ENCODE data around the gene GPRIN3. TPM values are rescaled to one million over a fixed set of nuclear protein-coding genes. Genes with fewer than 3 reads are reported as not detected.

GPRIN3 gene
- total RNA-seq, 2 donors from 2014 or later = 22.5 to 26.8 TPM

DNA sequence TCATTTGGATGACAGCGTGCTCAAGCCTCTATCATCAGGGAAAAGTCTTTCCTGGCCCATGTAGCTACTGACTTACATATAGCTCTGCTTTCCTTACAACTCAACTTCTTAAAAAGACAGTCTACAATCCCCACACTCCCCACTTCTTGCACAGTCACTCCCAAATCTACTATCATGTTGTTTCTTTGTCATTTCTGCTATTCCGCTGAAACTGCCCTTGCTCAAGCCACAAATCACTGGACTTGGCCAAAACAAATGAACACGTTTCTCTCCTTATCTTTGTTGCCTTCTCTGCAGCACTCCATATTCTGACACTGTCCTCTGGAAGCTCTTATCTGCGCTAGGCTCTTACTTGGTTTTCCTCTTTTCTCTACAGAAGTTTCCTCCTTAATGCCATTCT lies 28.2 kb downstream of the GPRIN3 start:
- TF ChIP-seq, protein P1, sequence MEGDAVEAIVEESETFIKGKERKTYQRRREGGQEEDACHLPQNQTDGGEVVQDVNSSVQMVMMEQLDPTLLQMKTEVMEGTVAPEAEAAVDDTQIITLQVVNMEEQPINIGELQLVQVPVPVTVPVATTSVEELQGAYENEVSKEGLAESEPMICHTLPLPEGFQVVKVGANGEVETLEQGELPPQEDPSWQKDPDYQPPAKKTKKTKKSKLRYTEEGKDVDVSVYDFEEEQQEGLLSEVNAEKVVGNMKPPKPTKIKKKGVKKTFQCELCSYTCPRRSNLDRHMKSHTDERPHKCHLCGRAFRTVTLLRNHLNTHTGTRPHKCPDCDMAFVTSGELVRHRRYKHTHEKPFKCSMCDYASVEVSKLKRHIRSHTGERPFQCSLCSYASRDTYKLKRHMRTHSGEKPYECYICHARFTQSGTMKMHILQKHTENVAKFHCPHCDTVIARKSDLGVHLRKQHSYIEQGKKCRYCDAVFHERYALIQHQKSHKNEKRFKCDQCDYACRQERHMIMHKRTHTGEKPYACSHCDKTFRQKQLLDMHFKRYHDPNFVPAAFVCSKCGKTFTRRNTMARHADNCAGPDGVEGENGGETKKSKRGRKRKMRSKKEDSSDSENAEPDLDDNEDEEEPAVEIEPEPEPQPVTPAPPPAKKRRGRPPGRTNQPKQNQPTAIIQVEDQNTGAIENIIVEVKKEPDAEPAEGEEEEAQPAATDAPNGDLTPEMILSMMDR (IDR thresholded peaks at IDR 0.05) = no peak
- H3K9me3 ChIP-seq = no peaks in the 10 kb centered on the region

DNA sequence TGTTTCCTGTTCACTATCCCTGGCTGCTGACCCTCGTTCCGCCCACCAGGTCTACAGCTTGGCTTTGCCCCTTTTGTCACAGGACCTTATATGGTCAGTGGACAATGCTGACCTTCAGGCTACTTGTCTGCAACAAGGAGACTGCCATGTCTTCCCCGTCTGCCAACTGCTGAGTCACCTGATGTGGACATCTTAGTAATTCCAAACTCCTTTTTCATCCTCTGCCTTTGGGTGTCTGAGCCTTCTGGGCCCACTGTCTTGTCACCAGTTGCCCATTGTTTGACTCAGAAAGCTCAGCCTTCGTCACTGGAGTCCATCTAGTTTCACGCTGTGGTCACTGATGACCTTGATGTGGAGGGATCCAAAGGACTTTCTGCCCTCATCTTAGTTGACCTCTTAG lies 30.2 kb downstream of the GPRIN3 start:
- no peak overlapping the region for H3K27ac ChIP-seq
- intact Hi-C loops (cut with DNase I) = no loop called here
- no peak overlapping the region for H3K4me3 ChIP-seq
- H3K9ac ChIP-seq (ENCODE audit: low read depth in 2 of 2, low read length in 2 of 2) = no peak overlapping the region
- no peaks in the 10 kb centered on the region for H3K36me3 ChIP-seq
- DNase-seq = no peak
- no peaks in the 10 kb centered on the region for H3K9me3 ChIP-seq
- H3K4me1 ChIP-seq = no peaks in the 10 kb centered on the region
- H3K27me3 ChIP-seq = no peaks in the 10 kb centered on the region
- TF ChIP-seq, protein P1 (IDR thresholded peaks at IDR 0.05) = no peak

More for the DNA sequence above, 28.2 kb downstream of the GPRIN3 start:
- Histone ChIP-seq H3K36me3 (no peaks in the 10 kb centered on the region), H3K4me3 (no peak overlapping the region), H3K27me3 (no peaks in the 10 kb centered on the region), H3K4me1 (peaks cover 9% of the 10 kb centered on the region), H3K9ac (ENCODE audit: low read depth in 2 of 2, low read length in 2 of 2) (no peak overlapping the region), H3K27ac (no peak overlapping the region)
- no peak for DNase-seq
- intact Hi-C loops (cut with DNase I) = no loop called here

DNA sequence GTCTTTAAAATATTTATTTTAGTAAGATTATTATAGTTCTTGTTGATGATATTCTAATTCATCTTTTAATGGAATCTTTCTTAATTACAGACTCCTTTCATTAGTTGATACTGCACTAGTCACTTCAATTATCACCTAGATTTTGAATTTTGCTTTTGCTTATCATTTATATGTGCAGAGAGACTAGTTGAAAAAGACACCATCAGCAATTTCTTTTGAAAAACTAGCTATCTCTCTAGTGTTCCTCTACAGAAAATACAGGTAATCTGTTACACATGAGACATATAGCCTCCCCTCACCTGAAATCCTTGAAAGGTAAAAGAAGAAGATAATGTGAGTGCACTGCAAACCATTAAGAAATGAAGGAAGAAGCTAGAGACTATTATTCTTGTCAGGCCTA lies 31.3 kb downstream of the GPRIN3 start:
- no peak overlapping the region for H3K27ac ChIP-seq
- H3K4me1 ChIP-seq = no peaks in the 10 kb centered on the region
- H3K9ac ChIP-seq (ENCODE audit: low read depth in 2 of 2, low read length in 2 of 2) = no peak overlapping the region
- H3K4me3 ChIP-seq = no peak overlapping the region
- no peaks in the 10 kb centered on the region for H3K9me3 ChIP-seq
- no peak for DNase-seq
- TF ChIP-seq, protein P1 (IDR thresholded peaks at IDR 0.05) = no peak
- no peaks in the 10 kb centered on the region for H3K27me3 ChIP-seq
- intact Hi-C loops (cut with DNase I) = no loop called here
- no peaks in the 10 kb centered on the region for H3K36me3 ChIP-seq

DNA sequence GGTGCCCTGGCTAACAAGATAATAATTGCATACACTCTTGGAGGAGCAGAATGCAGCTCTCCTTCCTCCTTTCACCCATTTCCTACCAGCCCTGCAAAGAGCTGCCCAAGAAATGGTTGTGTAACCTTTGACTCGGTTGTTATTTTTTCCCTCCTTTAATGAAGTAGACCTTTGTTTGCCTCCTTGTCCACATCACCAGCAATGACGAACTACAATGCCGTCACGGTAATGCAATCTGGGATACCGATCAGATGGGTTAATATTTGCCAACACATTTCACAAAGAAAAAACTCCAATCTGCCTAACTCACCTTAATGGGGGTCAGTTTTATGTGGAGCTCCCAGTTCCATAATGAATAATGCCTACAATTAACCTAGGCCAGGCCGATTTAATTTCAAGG lies 32.0 kb downstream of the GPRIN3 start:
- Histone ChIP-seq H3K9me3 (no peaks in the 10 kb centered on the region), H3K27me3 (no peaks in the 10 kb centered on the region), H3K4me3 (no peak overlapping the region), H3K9ac (ENCODE audit: low read depth in 2 of 2, low read length in 2 of 2) (no peak overlapping the region), H3K4me1 (no peaks in the 10 kb centered on the region), H3K36me3 (no peaks in the 10 kb centered on the region), H3K27ac (no peak overlapping the region)
- TF ChIP-seq, protein P1 (IDR thresholded peaks at IDR 0.05) = no peak
- intact Hi-C loops (cut with DNase I) = no loop called here
- no peak for DNase-seq

DNA sequence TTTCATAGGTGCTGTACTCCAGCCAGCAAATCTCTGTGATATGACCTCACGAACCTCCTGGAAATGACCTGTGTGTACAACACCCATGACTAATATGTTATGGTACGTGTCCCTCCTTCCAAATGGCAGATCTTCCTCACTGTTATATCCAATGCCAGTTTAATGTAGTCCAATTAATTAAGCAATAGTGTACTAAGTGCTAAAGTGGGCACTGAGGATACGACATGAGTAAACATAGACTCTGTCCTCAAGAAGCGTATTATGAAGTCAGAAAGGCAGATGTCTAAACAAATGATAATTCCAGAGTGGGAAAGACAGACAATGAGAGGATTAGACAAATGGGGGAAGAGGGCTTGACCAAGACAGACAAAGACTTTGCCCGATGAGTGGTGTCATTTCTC lies 33.9 kb downstream of the GPRIN3 start:
- Histone ChIP-seq H3K27me3 (no peaks in the 10 kb centered on the region), H3K4me3 (no peak overlapping the region), H3K36me3 (no peaks in the 10 kb centered on the region), H3K9ac (ENCODE audit: low read depth in 2 of 2, low read length in 2 of 2) (no peak overlapping the region), H3K27ac (no peak overlapping the region), H3K9me3 (no peaks in the 10 kb centered on the region), H3K4me1 (no peaks in the 10 kb centered on the region)
- intact Hi-C loops (cut with DNase I) = no loop called here
- no peak for DNase-seq
- TF ChIP-seq, protein P1 (IDR thresholded peaks at IDR 0.05) = no peak

DNA sequence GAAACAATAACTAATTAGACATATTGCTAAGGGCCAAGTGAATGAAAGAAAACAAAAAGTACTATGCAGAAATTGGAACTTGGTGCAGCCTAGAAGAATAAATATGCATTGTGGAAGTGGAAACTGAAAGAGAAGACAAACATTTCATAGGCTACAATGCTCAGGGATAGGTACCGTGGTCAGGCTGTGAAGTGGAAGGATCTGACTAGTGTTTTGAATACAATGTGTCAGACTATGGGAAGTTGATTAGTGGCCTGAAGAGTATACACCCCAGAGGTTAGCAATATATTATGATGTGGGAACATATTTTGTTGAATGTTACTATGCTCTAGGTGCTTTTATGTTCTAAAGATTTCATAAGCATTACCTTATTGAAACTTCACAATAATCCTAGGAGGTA lies 36.8 kb downstream of the GPRIN3 start:
- no peaks in the 10 kb centered on the region for H3K27me3 ChIP-seq
- H3K27ac ChIP-seq = no peak overlapping the region
- H3K4me1 ChIP-seq = no peaks in the 10 kb centered on the region
- intact Hi-C loops (cut with DNase I) = no loop called here
- no peak overlapping the region for H3K9ac ChIP-seq (ENCODE audit: low read depth in 2 of 2, low read length in 2 of 2)
- no peak for DNase-seq
- TF ChIP-seq, protein P1 (IDR thresholded peaks at IDR 0.05) = no peak
- no peaks in the 10 kb centered on the region for H3K36me3 ChIP-seq
- H3K9me3 ChIP-seq = no peaks in the 10 kb centered on the region
- H3K4me3 ChIP-seq = no peak overlapping the region

Measured in colonic mucosa (tissue), 4 donors.